Hindlimb muscle (tissue), 1 donor: ENCODE results near the gene ORC4. TPM values are rescaled to one million over a fixed set of nuclear protein-coding genes. Genes with fewer than 3 reads are reported as not detected.

ENCODE experiments used
- DNase-seq: peaks from one replicate; pipeline ENCODE4 v3.0.0-alpha.2; 2013
- polyA plus RNA-seq: library from polyadenylated mRNA; unstranded; fragments of 120-200 nt; gene quantifications from one replicate; pipeline ENCODE4 v1.2.1, GENCODE V29; 2013; ENCODE audit not compliant: insufficient read length

The ORC4 gene
- polyA plus RNA-seq, 1 donor, result 33.7 TPM

DNA sequence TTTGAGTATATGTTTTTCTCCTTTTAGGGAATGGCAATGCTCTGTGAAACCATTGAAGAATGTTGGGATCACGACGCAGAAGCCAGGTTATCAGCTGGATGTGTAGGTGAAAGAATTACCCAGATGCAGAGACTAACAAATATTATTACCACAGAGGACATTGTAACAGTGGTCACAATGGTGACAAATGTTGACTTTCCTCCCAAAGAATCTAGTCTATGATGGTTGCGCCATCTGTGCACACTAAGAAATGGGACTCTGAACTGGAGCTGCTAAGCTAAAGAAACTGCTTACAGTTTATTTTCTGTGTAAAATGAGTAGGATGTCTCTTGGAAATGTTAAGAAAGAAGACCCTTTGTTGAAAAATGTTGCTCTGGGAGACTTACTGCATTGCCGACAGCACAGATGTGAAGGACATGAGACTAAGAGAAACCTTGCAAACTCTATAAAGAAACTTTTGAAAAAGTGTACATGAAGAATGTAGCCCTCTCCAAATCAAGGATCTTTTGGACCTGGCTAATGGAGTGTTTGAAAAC is 93.4 kb downstream of the ORC4 start:
- no peak for DNase-seq

DNA sequence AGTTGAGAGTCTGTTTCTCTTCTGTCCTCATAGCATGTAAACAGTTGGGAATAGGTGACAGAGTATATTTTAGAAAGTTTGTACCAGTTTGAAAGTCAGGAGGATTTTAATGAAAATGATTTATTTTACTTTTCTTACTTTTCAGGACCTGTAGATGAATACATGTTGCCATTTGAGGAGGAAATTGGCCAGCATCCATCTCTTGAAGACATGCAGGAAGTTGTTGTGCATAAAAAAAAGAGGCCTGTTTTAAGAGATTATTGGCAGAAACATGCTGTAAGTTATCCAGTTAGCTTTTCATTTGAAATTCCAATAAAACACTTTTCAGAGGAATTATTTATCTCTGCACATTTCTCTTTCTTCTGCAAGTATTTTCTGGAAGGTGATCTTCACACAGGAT is 94.7 kb downstream of the ORC4 start:
- no peak for DNase-seq

DNA sequence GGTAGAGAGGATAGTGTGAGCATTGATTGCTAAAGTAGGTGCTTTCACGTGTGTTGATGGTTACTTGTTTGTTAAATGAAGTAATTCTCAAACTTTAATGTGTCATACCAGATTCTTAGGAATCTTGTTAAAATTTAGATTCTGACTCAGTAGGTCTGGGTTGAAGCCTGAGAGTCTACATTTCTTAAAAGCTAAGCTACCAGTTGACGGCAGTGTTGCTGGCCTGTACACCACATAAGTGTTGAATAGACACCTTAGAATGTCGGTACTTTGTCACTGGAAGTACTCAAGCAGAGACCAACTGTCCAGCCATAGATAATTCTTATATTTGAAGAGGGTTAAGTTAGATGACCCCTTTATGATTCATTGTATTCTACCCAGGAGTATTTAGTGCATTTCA is 95.9 kb downstream of the ORC4 start:
- no peak for DNase-seq

DNA sequence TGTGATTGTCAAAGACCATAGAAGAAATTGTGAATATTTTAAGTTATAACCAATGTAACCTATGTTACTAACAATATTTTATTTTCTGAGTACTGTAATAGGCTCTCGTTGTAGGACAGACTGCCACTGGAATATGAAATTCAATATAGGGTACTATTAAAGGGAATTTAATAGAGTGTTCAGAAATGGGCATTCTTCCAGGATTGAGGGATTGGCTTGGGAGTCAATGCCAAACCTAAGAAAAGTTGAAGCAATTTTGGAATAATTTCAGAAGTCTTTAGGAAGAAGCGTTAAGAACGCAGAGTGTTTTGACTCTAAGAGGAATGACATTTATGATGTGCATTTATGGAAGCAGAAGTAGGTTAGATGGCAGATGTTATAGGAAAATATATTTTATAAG is 96.7 kb downstream of the ORC4 start:
- DNase-seq, result no peak

DNA sequence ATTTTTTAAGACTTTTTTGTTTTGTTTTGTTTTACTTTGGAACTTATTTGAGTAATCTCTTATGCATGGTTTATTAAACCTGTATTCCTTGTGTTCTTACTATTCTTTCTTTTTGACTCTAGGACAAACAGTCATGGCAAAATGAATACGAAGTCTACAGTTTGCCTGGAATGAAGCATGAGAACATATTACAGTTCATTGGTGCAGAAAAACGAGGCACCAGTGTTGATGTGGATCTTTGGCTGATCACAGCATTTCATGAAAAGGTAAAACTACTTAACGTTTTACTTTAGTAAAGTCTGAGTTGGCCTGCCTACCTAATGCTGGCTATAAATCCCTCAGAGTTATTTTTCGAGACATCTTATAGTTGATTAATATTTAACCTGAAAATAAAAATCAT is 103.4 kb downstream of the ORC4 start:
- no peak for DNase-seq

DNA sequence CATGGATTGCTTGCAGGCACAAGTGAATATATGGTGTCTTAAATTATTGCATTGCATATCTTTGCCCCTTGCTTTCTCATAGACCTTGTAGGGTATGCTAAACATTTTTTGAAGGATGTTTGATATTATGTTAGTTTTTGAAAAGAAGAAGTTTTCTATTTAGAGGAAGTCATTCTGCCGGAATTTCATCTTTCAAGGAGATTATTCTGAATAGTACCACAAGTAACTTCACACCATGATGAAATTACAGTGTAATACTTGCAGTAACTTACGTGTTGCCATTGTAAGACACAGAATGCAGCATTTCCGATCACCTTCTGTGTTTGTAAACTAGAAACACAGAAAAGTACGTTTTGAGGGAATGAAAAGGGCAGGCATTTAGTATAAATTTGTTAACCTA is 103.8 kb downstream of the ORC4 start:
- no peak for DNase-seq

DNA sequence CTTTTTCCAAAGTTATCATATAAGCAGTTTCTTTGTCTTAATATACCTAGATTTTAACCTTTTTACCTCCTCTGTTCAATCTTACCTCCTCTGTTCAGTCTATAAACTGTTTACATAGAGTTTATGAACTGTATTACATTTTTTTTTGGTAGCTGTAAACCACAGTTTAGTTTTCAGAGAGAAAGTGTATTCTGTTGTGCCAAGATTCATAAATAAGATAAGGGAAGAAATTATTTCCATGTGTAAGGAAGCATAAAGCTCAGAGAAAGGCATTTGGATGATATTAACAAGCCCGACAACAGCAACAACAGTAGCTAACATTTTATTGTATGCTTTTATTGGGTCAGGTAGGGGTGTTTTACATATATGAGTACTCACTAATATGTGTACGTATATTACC is 104.5 kb downstream of the ORC4 start:
- DNase-seq, result no peak

DNA sequence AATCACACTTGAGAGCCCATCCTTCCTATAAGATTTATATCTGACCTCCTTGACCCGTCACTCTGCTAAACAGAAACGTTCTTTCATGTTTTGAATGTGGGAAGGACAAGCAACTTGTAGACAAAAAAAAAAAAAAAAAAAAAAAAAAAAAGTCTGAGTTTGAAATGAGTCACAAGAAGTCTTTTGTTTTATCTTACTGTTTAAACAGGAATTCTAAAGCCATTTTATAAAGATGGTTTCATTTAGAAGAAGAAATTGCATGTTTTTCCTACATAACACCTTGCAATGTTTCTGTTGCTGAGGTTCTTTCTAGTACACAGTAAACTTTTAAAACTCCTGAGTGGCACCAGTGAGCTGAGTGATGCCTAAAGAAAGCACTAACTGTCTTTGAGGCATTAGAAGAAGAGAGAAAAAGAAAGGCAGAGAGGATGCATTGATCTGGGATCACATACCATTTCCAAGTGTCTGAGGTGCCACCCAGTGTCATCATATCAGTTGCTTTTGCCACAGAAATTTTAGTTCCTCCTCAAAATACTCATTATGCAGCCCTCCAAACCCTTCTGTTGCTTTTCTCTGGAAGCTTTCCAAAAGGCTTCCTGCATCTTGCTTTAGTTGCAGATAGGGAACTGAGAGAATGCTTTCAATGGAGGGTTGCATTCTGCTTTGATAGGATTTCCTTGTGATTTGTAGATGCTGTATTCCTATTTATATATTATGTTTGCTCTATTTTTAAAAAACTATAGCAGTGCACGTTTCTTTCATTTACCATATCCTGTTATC is 106.6 kb downstream of the ORC4 start:
- no peak for DNase-seq

DNA sequence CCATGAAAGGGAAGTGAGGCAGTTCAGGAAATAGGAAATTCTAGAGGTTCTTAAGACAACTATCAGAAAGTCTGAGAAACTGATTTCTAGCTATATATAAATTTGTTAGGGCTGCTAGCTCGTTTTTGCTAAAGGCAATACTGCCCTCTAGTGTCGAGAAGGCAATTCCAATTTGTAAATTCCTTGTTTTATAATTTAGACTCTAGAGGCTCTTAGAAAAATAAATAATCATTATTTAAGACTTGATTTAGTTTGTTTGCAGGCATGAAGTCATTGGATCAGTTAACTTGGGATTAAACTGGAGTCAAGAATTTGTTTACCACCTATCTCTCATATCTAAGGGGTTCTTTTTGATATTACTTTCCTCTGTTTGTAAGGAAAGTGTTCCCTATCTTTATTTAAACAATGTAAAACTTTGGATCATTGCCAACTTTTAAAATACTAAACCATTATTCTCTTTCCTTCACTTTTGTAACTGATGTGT is 109.5 kb downstream of the ORC4 start:
- DNase-seq, result peak; percentile 72

DNA sequence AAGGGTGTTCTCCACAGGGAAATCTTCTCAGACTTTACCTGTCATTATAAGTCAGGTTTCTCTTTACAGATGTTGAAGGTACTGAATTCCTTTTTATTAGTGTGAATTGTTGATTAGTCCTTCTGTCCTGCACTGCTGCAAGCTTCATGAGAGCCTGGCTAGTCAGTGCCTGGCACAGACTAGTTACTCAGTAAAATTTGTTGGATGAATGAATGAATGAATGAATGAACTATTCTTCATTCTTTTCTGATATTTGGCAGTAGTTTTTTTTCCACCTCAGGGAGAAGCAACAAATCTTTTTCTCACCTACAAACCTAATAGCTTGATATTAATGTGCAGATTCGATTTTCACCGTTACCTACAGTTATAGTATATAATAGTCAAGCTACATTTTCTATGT is 111.4 kb downstream of the ORC4 start:
- no peak for DNase-seq

DNA sequence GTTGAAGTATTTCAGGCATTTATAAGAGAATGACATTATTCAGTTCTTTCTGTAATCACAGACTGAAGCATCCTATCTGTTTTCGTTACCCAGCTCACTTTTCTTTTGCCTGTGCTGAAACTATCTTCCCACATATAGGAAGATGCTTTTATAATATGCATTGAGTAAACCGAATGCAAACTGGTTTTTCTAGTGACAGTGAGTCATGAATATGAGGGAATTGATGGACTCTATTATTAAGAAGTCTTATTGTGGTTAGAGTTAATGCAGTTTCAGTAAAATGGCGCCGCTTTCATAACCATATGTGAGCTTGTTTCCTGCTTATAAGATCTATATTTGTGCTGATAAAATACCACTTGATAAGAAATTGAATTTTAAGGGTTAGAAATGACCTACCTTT is 116.5 kb downstream of the ORC4 start:
- no peak for DNase-seq

DNA sequence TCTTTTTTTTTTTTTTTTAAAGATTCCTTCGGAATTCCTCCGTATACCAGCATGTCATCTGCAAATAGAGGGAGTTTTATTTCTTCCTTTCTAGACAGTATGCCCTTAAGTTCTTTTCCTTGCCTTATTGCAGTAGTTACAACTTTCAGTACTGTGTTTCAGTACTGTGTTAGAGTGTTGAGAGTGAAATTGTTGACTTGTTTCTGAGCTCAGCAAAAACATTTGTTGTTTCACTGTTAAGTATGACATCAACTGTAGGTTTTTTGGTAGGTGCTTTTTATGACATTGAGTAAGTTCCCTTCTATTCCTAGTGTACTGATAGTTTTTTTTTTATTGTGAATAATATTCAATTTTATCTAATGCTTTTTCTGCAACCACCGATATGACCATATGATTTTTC is 131.9 kb downstream of the ORC4 start:
- DNase-seq, result no peak

DNA sequence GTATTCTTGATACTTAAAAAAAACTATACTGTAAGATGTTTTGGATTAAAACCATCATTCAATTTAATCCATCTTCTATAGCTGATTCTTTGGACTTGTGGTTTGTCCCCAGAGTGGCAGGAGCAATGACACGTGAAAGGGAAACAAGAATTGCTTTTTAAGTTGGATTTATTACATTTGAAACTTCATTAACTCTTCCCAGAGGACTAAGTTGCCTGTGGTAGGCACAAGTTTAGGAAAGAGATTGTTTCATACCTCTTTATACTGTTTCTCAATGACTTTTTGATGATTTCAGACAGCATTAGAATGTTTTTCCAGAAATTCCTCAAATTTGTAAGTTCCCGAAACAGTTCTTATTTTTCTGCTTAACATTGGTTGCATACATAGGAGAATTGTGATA is 134.4 kb downstream of the ORC4 start:
- DNase-seq, result no peak

DNA sequence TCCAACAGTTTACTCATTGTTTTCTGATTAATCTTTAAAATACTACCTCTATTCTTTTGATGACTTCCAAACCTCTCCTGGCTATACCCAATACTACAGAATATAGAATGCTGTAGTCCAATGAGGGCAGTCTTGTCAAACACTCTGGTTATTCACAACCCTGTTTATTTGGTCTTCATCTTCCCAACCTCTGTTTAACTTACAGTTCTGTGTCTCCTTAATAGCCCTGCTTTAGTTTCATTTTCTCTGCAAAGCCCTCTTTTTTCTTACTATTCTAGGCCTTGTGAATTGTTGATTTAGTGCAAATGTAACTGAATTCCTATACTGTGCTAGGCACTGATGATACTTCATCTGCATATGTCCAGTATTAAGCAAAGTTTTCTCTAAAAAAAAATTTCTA is 135.7 kb downstream of the ORC4 start:
- no peak for DNase-seq

DNA sequence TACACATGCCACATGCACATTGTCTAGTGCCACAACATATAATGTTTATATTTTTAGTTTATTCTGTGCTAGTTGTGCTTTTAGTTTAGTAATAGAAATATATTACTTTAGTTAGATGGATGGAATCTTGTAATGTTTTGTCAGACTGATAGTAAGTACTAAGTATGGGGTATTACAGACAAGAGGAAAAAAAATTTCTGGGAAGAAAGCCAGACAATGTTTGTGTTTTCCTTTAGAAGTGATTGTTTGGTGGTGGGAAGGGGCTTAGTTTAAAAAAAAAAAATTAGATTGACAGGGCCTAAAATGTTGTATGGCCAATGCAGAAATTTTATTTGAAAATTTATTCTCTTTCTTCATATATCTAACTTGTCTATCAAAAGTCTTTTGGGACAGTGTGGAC is 137.9 kb downstream of the ORC4 start:
- DNase-seq, result no peak

Other genes starting within 250 kb of the ORC4 start
- 27.6 TPM for gene ACVR2A, start 175.7 kb downstream of the ORC4 start, polyA plus RNA-seq
- gene MBD5, start 354 bp upstream of the ORC4 start, polyA plus RNA-seq, result 21.2 TPM